ENCODE results near the gene DCTD. TPM values are rescaled to one million over a fixed set of nuclear protein-coding genes. Genes with fewer than 3 reads are reported as not detected.

DCTD gene
- total and polyA plus RNA-seq, 2 of the 13 experiments (the other 11 are each of a cell fraction or from before 2014, with no cell fraction given) = 85.1 to 95.3 TPM

DNA sequence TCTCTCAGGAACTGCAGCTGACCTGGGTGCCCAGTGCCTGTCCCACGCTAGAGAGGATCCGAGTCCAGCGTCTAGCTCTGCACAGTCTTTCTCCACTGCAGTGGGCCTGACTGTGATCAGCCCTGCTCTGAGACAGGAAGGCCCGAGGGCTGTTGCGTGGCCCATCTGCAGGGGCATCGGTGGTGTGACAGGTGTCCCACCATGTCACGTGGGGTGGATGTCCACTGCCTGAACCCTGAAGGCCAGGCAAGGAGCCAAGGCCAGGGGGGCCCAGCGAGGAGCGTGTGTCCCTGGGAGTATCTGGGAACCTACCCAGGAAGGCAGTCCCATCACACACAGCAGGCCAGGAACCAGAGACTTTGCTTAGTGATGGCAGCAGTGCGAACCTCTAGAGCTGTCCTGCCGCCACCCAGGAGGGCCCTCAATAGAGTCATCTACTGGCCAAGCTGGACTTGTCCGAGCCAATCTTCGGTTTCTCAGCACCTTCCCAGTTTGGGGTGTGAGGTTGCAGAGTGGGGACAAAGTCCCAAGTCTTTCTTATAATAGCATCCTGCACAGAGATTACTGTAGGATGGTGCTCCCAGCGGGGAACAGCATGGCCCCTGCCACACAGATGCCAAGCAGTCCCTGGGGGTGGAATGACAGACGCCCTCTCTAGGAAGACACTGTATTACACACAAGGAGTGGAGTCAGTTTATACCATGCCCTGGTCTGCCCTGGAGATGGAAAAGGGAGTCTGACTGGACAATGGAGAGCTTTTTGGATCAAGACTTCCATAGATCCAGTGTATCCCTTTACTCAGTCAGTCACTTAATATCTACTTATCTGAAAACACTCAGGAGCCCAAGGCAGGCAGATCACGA is 38.3 kb downstream of the DCTD start (continued):
- TF ChIP-seq, protein P1, sequence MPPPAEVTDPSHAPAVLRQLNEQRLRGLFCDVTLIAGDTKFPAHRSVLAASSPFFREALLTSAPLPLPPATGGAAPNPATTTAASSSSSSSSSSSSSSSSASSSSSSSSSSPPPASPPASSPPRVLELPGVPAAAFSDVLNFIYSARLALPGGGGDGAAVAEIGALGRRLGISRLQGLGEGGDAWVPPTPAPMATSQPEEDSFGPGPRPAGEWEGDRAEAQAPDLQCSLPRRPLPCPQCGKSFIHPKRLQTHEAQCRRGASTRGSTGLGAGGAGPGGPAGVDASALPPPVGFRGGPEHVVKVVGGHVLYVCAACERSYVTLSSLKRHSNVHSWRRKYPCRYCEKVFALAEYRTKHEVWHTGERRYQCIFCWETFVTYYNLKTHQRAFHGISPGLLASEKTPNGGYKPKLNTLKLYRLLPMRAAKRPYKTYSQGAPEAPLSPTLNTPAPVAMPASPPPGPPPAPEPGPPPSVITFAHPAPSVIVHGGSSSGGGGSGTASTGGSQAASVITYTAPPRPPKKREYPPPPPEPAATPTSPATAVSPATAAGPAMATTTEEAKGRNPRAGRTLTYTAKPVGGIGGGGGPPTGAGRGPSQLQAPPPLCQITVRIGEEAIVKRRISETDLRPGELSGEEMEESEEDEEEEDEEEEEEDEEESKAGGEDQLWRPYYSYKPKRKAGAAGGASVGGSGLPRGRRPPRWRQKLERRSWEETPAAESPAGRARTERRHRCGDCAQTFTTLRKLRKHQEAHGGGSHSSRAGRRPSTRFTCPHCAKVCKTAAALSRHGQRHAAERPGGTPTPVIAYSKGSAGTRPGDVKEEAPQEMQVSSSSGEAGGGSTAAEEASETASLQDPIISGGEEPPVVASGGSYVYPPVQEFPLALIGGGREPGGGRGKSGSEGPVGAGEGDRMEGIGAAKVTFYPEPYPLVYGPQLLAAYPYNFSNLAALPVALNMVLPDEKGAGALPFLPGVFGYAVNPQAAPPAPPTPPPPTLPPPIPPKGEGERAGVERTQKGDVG (CRISPR knock-in tag; IDR thresholded peaks at IDR 0.05; ENCODE audit: borderline replicate concordance) = peak; percentile 83; the same call in 1 of the 2 replicates
- TF ChIP-seq PHF5A (CRISPR knock-in tag; IDR thresholded peaks at IDR 0.05; ENCODE audit: low read depth, unreplicated experiment) = no peak
- TF ChIP-seq, protein P2, sequence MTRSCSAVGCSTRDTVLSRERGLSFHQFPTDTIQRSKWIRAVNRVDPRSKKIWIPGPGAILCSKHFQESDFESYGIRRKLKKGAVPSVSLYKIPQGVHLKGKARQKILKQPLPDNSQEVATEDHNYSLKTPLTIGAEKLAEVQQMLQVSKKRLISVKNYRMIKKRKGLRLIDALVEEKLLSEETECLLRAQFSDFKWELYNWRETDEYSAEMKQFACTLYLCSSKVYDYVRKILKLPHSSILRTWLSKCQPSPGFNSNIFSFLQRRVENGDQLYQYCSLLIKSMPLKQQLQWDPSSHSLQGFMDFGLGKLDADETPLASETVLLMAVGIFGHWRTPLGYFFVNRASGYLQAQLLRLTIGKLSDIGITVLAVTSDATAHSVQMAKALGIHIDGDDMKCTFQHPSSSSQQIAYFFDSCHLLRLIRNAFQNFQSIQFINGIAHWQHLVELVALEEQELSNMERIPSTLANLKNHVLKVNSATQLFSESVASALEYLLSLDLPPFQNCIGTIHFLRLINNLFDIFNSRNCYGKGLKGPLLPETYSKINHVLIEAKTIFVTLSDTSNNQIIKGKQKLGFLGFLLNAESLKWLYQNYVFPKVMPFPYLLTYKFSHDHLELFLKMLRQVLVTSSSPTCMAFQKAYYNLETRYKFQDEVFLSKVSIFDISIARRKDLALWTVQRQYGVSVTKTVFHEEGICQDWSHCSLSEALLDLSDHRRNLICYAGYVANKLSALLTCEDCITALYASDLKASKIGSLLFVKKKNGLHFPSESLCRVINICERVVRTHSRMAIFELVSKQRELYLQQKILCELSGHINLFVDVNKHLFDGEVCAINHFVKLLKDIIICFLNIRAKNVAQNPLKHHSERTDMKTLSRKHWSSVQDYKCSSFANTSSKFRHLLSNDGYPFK (CRISPR knock-in tag; IDR thresholded peaks at IDR 0.05; ENCODE audit: borderline replicate concordance) = 0 out of 2 replicates have a peak, but pooled peaks have one; percentile 35
- TF ChIP-seq, protein P3, sequence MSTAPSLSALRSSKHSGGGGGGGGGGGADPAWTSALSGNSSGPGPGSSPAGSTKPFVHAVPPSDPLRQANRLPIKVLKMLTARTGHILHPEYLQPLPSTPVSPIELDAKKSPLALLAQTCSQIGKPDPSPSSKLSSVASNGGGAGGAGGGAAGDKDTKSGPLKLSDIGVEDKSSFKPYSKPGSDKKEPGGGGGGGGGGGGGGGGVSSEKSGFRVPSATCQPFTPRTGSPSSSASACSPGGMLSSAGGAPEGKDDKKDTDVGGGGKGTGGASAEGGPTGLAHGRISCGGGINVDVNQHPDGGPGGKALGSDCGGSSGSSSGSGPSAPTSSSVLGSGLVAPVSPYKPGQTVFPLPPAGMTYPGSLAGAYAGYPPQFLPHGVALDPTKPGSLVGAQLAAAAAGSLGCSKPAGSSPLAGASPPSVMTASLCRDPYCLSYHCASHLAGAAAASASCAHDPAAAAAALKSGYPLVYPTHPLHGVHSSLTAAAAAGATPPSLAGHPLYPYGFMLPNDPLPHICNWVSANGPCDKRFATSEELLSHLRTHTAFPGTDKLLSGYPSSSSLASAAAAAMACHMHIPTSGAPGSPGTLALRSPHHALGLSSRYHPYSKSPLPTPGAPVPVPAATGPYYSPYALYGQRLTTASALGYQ (CRISPR knock-in tag; IDR thresholded peaks at IDR 0.05) = no peak
- peak; percentile 40; the same call in 1 of the 2 replicates for TF ChIP-seq NRL (CRISPR knock-in tag; IDR thresholded peaks at IDR 0.05; ENCODE audit: borderline replicate concordance)
- 0 out of 2 replicates have a peak, but pooled peaks have one; percentile 46 for TF ChIP-seq ZNF350 (CRISPR knock-in tag; IDR thresholded peaks at IDR 0.05; ENCODE audit: borderline replicate concordance, low read depth)
- TF ChIP-seq CBX5 (CRISPR knock-in tag; IDR thresholded peaks at IDR 0.05; ENCODE audit: borderline replicate concordance) = peak; percentile 19; the same call in 1 of the 2 replicates
- TF ChIP-seq, protein P4, sequence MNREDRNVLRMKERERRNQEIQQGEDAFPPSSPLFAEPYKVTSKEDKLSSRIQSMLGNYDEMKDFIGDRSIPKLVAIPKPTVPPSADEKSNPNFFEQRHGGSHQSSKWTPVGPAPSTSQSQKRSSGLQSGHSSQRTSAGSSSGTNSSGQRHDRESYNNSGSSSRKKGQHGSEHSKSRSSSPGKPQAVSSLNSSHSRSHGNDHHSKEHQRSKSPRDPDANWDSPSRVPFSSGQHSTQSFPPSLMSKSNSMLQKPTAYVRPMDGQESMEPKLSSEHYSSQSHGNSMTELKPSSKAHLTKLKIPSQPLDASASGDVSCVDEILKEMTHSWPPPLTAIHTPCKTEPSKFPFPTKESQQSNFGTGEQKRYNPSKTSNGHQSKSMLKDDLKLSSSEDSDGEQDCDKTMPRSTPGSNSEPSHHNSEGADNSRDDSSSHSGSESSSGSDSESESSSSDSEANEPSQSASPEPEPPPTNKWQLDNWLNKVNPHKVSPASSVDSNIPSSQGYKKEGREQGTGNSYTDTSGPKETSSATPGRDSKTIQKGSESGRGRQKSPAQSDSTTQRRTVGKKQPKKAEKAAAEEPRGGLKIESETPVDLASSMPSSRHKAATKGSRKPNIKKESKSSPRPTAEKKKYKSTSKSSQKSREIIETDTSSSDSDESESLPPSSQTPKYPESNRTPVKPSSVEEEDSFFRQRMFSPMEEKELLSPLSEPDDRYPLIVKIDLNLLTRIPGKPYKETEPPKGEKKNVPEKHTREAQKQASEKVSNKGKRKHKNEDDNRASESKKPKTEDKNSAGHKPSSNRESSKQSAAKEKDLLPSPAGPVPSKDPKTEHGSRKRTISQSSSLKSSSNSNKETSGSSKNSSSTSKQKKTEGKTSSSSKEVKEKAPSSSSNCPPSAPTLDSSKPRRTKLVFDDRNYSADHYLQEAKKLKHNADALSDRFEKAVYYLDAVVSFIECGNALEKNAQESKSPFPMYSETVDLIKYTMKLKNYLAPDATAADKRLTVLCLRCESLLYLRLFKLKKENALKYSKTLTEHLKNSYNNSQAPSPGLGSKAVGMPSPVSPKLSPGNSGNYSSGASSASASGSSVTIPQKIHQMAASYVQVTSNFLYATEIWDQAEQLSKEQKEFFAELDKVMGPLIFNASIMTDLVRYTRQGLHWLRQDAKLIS (CRISPR knock-in tag; IDR thresholded peaks at IDR 0.05) = no peak
- no peak for TF ChIP-seq EEA1 (CRISPR knock-in tag; IDR thresholded peaks at IDR 0.05; ENCODE audit: borderline replicate concordance)
- TF ChIP-seq CEBPG (CRISPR knock-in tag; IDR thresholded peaks at IDR 0.05) = no peak
- 0 out of 2 replicates have a peak, but pooled peaks have one; percentile 19 for TF ChIP-seq ZNF274 (CRISPR knock-in tag; IDR thresholded peaks at IDR 0.05)
- TF ChIP-seq ATRX (CRISPR knock-in tag; IDR thresholded peaks at IDR 0.05; ENCODE audit: borderline replicate concordance) = no peak
- TF ChIP-seq ZNF839 (CRISPR knock-in tag; IDR thresholded peaks at IDR 0.05; ENCODE audit: borderline replicate concordance) = 0 out of 2 replicates have a peak, but pooled peaks have one; percentile 25
- TF ChIP-seq ZNF263 (CRISPR knock-in tag; IDR thresholded peaks at IDR 0.05) = peak; percentile 88
- peak; percentile 28; the same call in 1 of the 2 replicates for TF ChIP-seq GABPB1 (CRISPR knock-in tag; IDR thresholded peaks at IDR 0.05)

Data from HepG2 (cell line).